Endothelial cell (in vitro differentiated cells): Measurements from ENCODE around the gene RAB40AL. TPM values are rescaled to one million over a fixed set of nuclear protein-coding genes. Genes with fewer than 3 reads are reported as not detected.
A peak's percentile ranks its signal among the peaks of the same experiment; 100 is the strongest.

Experiments
- DNase-seq: peaks from one replicate; pipeline ENCODE4 v3.0.0; 2021; ENCODE audit warnings: low spot score
- H3K27ac Mint-ChIP-seq: one replicate; pipeline ENCODE4 v1.8.0; 2021; ENCODE audit warnings: mixed read lengths, inconsistent platforms; ENCODE audit not compliant: unreplicated experiment
- H3K27me3 Mint-ChIP-seq: one replicate; pipeline ENCODE4 v1.8.0; 2021; ENCODE audit warnings: mild to moderate bottlenecking, moderate library complexity, mixed read lengths, inconsistent platforms; ENCODE audit not compliant: unreplicated experiment
- H3K36me3 Mint-ChIP-seq: one replicate; pipeline ENCODE4 v1.8.0; 2021; ENCODE audit warnings: mild to moderate bottlenecking, low read depth, mixed read lengths, inconsistent platforms; ENCODE audit not compliant: unreplicated experiment
- H3K4me1 Mint-ChIP-seq: one replicate; pipeline ENCODE4 v1.8.0; 2021; ENCODE audit warnings: mild to moderate bottlenecking, mixed read lengths, inconsistent platforms; ENCODE audit not compliant: unreplicated experiment
- H3K4me3 Mint-ChIP-seq: one replicate; pipeline ENCODE4 v1.8.0; 2021; ENCODE audit warnings: mild to moderate bottlenecking, mixed read lengths, inconsistent platforms; ENCODE audit not compliant: unreplicated experiment
- H3K9me3 Mint-ChIP-seq: one replicate; pipeline ENCODE4 v1.8.0; 2021; ENCODE audit warnings: mixed read lengths, inconsistent platforms; ENCODE audit not compliant: unreplicated experiment
- total RNA-seq: library from RNA; stranded (reverse); fragmentation: NEBNext Ultra II Directional; extraction: Animal tissue kit (Norgen Biotek cat#: 25700); gene quantifications from one replicate; pipeline ENCODE4 v1.2.1, GENCODE V29; 2021; ENCODE audit not compliant: unreplicated experiment
- TF ChIP-seq, protein P1 (sequence below): fragments of 200-600 bp; sonication (generic); IDR thresholded peaks from one replicate; pipeline ENCODE4 v1.5.0; 2021; ENCODE audit warnings: antibody characterized with exemption; ENCODE audit not compliant: unreplicated experiment

RAB40AL gene
- total RNA-seq, 1 donor from 2014 or later: 0.62 TPM

DNA sequence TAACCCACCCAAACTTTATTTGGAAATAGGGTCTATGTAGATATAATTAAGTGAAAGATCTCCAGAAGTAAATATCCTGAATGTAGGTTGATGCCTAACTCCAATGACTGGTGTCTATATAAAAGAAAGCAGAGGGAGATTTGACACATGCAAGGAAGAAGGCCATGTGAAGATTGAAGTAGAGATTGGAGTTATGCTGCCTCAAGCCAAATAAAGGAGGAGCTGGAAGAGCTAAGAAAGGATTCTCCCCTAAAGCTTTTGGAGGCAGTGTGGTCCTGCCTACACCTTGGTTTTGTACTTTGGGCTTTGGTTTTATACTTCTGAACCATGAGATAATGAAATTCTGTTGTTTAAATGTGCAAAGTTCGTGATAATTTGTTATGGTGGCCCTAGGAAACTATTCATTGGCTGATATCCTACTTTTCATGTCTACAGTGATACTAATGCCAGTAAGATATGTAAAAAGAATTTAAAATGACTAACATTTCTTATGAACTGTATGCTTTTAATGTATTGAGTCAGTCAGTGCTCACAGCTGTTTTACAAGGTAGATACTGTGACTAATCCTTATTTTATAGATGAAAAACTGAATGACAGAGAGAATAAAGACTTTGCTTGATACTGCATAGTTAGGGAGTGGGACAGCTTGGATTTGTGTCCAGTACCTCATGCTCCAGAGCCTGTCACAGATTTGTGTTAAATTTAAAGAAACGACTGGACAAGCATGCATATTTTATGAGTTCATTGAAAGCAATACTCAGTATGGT is 5.9 kb upstream of the RAB40AL start:
- H3K36me3 Mint-ChIP-seq: no peaks in the 10 kb centered on the region
- DNase-seq: no peak
- H3K4me3 Mint-ChIP-seq: no peak overlapping the region
- H3K27me3 Mint-ChIP-seq: peaks cover 3% of the 10 kb centered on the region
- H3K9me3 Mint-ChIP-seq: no peaks in the 10 kb centered on the region
- TF ChIP-seq, protein P1, sequence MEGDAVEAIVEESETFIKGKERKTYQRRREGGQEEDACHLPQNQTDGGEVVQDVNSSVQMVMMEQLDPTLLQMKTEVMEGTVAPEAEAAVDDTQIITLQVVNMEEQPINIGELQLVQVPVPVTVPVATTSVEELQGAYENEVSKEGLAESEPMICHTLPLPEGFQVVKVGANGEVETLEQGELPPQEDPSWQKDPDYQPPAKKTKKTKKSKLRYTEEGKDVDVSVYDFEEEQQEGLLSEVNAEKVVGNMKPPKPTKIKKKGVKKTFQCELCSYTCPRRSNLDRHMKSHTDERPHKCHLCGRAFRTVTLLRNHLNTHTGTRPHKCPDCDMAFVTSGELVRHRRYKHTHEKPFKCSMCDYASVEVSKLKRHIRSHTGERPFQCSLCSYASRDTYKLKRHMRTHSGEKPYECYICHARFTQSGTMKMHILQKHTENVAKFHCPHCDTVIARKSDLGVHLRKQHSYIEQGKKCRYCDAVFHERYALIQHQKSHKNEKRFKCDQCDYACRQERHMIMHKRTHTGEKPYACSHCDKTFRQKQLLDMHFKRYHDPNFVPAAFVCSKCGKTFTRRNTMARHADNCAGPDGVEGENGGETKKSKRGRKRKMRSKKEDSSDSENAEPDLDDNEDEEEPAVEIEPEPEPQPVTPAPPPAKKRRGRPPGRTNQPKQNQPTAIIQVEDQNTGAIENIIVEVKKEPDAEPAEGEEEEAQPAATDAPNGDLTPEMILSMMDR: no peak
- H3K27ac Mint-ChIP-seq: no peak overlapping the region
- no peaks in the 10 kb centered on the region for H3K4me1 Mint-ChIP-seq

DNA sequence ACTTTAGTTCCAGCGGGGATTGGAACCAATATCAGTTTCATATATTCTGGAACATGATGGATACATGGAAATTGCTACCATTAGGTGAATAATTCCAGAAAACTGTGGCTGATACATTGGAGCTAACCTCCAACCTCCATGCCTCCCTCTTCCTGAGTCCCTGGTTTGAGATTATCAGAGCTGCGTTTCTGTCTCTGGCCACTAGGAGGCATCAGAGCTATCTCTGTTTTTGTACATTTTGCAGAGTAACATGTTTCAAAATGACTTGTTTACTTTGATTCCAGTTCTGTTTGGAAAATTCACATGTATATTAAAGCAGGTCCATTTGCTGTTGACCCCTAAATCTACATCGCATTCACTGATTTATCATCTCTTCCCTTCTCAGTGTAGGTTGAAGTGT is 2.4 kb upstream of the RAB40AL start:
- DNase-seq: peak; percentile 28
- no peaks in the 10 kb centered on the region for H3K4me1 Mint-ChIP-seq
- no peaks in the 10 kb centered on the region for H3K36me3 Mint-ChIP-seq
- no peak overlapping the region for H3K4me3 Mint-ChIP-seq
- TF ChIP-seq, protein P1: peak; percentile 56
- no peaks in the 10 kb centered on the region for H3K9me3 Mint-ChIP-seq
- H3K27me3 Mint-ChIP-seq: peaks cover 3% of the 10 kb centered on the region
- no peak overlapping the region for H3K27ac Mint-ChIP-seq

DNA sequence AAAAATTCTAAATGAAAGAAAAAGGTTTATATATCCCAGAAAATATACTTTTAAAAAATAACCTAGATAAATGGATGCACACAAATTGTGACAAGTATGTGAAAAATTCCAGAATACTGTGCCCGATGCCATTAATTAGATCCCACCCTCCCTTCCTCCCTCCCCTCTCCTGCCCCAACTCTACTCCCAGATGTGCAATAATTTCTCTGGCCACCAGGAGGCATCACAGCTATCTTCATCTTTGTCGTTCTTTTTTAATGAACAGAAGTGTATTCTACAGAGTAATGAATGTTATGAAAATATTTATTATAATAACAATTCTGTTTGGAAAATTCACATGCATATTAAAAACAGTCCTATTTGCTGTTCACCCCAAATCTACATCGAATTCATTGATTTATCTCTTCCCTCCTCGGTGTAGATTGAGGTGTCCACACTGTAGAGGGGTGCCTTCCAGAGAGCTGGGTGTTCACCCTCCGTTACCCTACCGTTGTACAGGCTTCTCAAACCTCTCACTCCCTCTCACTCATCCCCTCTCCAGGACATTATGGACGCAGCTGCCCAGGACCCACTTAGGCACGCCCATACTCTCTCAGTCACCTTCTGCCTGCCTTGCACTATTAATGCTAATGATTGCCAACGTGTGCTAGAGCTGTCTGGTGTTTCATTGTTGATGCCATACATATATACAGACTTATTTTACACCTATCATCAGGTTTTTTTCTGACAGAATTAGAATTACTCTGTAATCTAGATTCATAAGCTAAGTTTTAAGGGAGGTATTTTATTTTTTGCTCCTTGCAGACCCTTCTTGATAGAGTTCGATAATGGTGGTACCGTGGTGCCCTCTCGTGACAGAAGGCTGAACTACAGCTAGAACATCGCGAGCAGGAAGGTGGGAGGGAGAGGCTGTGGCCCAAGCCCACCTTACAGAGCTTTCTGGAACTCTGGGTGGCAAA is 14.1 kb downstream of the RAB40AL start:
- Mint-ChIP-seq H3K36me3 (no peaks in the 10 kb centered on the region), H3K4me3 (peak overlapping the region; percentile 86), H3K4me1 (no peaks in the 10 kb centered on the region), H3K27me3 (no peaks in the 10 kb centered on the region), H3K27ac (no peak overlapping the region), H3K9me3 (no peaks in the 10 kb centered on the region)
- DNase-seq: peak; percentile 72
- TF ChIP-seq, protein P1: peak; percentile 41

DNA sequence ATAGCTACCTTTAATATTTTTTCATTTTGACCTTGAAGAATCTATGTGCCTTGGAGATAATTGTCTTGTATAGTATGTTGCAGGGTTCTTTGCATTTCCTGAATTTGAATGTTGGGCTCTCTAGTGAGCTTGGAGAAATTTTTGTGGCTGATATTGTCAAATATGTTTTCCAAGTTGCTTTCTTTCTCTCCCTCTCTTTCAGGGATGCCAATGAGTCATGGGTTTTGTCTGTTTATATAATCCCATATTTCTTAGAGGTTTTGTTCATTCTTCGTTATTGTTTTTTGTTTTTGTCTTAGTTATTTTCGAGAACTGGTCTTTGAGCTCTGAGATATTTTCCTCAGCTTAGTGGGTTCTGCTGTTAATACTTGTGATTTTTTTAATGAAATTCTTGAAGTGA is 20.7 kb downstream of the RAB40AL start:
- DNase-seq: no peak
- Mint-ChIP-seq H3K4me1 (no peaks in the 10 kb centered on the region), H3K27me3 (no peaks in the 10 kb centered on the region), H3K9me3 (no peaks in the 10 kb centered on the region), H3K36me3 (no peaks in the 10 kb centered on the region), H3K27ac (no peak overlapping the region), H3K4me3 (no peak overlapping the region)
- TF ChIP-seq, protein P1: no peak

DNA sequence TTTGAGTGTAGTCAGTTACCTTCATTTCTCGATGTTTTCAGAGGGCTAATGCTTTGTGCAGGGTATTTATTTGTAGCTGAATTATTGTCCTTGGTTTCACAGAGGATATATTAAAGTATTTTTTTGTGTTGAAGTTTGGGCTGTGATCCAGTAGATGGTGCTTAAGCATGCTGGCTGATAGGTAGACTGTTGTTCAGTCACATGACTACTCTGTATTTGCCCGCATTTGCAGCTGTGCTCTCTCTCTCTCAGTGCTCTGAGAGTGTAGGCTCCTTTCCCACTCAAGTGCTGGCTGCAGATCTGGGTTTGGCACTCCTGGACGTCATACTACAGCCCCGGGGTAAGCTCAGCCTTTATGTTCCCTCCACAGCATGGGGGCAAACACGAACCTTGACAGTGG is 21.7 kb downstream of the RAB40AL start:
- TF ChIP-seq, protein P1: no peak

More for the DNA sequence above, 21.7 kb downstream of the RAB40AL start:
- Mint-ChIP-seq H3K36me3 (no peaks in the 10 kb centered on the region), H3K27ac (no peak overlapping the region), H3K27me3 (no peaks in the 10 kb centered on the region), H3K4me3 (no peak overlapping the region), H3K4me1 (no peaks in the 10 kb centered on the region), H3K9me3 (no peaks in the 10 kb centered on the region)
- DNase-seq: no peak
